ENCODE results near the gene TMEM53.

The TMEM53 gene

GRCh38 chr1:44603718-44604117 is 70.6 kb downstream of the TMEM53 start:
- DNase-seq (ENCODE audit: low read depth), result no peak

Measured in activated T-cell treated with anti-CD3 and anti-CD28 coated beads for 48 hours (primary cell).